Thoracic aorta (tissue), 2 donors: ENCODE measurements around the gene KLK15. TPM values are rescaled to one million over a fixed set of nuclear protein-coding genes. Genes with fewer than 3 reads are reported as not detected.

ENCODE experiments used
- ATAC-seq: fragments of 150-250 bp; one replicate; pipeline ENCODE4 v1.8.0; 2017; ENCODE audit warnings: low read depth; ENCODE audit not compliant: insufficient number of reproducible peaks, low FRiP score
- DNase-seq: peaks from one replicate; pipeline ENCODE4 v3.0.0-alpha.2; 2020; ENCODE audit warnings: low spot score
- H3K27ac ChIP-seq, 2 donors: fragments of 200-600 bp; sonication (generic); 1 replicate in 1 of 2; 2 replicates in 1 of 2; pipeline ENCODE4 v1.5.1; 2016; ENCODE audit warnings: mild to moderate bottlenecking in 2 of 2, moderate library complexity in 2 of 2
- H3K27me3 ChIP-seq: fragments of 200-600 bp; sonication (generic); replicated peaks from 2 replicates; pipeline ENCODE4 v1.6.0; 2016; ENCODE audit warnings: mild to moderate bottlenecking; ENCODE audit not compliant: insufficient read depth
- H3K36me3 ChIP-seq: fragments of 200-600 bp; sonication (generic); one replicate; pipeline ENCODE4 v1.5.1; 2016
- H3K4me1 ChIP-seq, 2 donors: fragments of 200-600 bp; sonication (generic); 1 replicate in 1 of 2; 2 replicates in 1 of 2; pipeline versions ENCODE4 v1.5.1 to v1.6.0; 2016; ENCODE audit warnings: low read depth in 2 of 2, mild to moderate bottlenecking in 1 of 2; ENCODE audit not compliant: control insufficient read depth in 1 of 2
- H3K4me3 ChIP-seq: fragments of 200-600 bp; sonication (generic); 2 replicates; pipeline ENCODE4 v1.5.1; 2016; ENCODE audit warnings: mild to moderate bottlenecking
- H3K9me3 ChIP-seq: fragments of 200-600 bp; sonication (generic); 2 replicates; pipeline ENCODE4 v1.5.1; 2016
- total RNA-seq, 2 donors: library from RNA; depleted of rRNA; stranded (reverse); fragments of >200 nt; gene quantifications; one replicate each; pipeline versions ENCODE4 v1.1.0 to v1.2.3, GENCODE V29; 2016
- TF ChIP-seq, protein P1 (sequence below): fragments of 200-600 bp; sonication (generic); IDR thresholded peaks from one replicate; pipeline ENCODE4 v1.5.1; 2019; ENCODE audit warnings: antibody characterized with exemption

Gene KLK15
- total RNA-seq, 2 donors from 2014 or later = not detected

DNA sequence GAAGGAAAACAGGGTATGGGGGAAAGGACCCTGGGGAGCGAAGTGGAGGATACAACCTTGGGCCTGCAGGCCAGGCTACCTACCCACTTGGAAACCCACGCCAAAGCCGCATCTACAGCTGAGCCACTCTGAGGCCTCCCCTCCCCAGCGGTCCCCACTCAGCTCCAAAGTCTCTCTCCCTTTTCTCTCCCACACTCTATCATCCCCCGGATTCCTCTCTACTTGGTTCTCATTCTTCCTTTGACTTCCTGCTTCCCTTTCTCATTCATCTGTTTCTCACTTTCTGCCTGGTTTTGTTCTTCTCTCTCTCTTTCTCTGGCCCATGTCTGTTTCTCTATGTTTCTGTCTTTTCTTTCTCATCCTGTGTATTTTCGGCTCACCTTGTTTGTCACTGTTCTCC, 24.0 kb upstream of the KLK15 start:
- Histone ChIP-seq H3K27ac (no peak overlapping the region), H3K36me3 (no peaks in the 10 kb centered on the region), H3K4me1 (no peaks in the 10 kb centered on the region), H3K27me3 (no peaks in the 10 kb centered on the region), H3K9me3 (no peaks in the 10 kb centered on the region), H3K4me3 (no peak overlapping the region)
- DNase-seq (no peak), ATAC-seq (no peak)
- TF ChIP-seq, protein P1, sequence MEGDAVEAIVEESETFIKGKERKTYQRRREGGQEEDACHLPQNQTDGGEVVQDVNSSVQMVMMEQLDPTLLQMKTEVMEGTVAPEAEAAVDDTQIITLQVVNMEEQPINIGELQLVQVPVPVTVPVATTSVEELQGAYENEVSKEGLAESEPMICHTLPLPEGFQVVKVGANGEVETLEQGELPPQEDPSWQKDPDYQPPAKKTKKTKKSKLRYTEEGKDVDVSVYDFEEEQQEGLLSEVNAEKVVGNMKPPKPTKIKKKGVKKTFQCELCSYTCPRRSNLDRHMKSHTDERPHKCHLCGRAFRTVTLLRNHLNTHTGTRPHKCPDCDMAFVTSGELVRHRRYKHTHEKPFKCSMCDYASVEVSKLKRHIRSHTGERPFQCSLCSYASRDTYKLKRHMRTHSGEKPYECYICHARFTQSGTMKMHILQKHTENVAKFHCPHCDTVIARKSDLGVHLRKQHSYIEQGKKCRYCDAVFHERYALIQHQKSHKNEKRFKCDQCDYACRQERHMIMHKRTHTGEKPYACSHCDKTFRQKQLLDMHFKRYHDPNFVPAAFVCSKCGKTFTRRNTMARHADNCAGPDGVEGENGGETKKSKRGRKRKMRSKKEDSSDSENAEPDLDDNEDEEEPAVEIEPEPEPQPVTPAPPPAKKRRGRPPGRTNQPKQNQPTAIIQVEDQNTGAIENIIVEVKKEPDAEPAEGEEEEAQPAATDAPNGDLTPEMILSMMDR = no peak

DNA sequence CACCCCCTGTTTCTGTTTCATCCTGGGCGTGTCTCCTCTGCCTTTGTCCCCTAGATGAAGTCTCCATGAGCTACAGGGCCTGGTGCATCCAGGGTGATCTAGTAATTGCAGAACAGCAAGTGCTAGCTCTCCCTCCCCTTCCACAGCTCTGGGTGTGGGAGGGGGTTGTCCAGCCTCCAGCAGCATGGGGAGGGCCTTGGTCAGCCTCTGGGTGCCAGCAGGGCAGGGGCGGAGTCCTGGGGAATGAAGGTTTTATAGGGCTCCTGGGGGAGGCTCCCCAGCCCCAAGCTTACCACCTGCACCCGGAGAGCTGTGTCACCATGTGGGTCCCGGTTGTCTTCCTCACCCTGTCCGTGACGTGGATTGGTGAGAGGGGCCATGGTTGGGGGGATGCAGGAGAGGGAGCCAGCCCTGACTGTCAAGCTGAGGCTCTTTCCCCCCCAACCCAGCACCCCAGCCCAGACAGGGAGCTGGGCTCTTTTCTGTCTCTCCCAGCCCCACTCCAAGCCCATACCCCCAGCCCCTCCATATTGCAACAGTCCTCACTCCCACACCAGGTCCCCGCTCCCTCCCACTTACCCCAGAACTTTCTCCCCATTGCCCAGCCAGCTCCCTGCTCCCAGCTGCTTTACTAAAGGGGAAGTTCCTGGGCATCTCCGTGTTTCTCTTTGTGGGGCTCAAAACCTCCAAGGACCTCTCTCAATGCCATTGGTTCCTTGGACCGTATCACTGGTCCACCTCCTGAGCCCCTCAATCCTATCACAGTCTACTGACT, 21.4 kb upstream of the KLK15 start, which contains the start of gene KLK3:
TSS of gene KLK3 (plus strand) at position 280 of the 775 bp plus-strand sequence. CDS start at position 321, 41 bp downstream.
- Histone ChIP-seq H3K4me1 (no peaks in the 10 kb centered on the region), H3K36me3 (no peaks in the 10 kb centered on the region), H3K4me3 (no peak within 1 kb of the TSS), H3K27ac (no peak within 1 kb of the TSS), H3K9me3 (no peaks in the 10 kb centered on the region), H3K27me3 (no peaks in the 10 kb centered on the region)
- ATAC-seq (no peak), DNase-seq (no peak)
- TF ChIP-seq, protein P1 = no peak

DNA sequence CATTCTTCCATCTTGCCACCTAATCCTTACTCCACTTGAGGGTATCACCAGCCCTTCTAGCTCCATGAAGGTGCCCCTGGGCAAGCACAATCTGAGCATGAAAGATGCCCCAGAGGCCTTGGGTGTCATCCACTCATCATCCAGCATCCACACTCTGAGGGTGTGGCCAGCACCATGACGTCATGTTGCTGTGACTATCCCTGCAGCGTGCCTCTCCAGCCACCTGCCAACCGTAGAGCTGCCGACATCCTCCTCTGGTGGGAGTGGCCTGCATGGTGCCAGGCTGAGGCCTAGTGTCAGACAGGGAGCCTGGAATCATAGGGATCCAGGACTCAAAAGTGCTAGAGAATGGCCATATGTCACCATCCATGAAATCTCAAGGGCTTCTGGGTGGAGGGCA, 18.2 kb upstream of the KLK15 start:
- Histone ChIP-seq H3K27ac (no peak overlapping the region), H3K9me3 (no peaks in the 10 kb centered on the region), H3K4me3 (no peak overlapping the region), H3K27me3 (no peaks in the 10 kb centered on the region), H3K36me3 (no peaks in the 10 kb centered on the region), H3K4me1 (no peaks in the 10 kb centered on the region)
- ATAC-seq (no peak), DNase-seq (no peak)
- TF ChIP-seq, protein P1 = no peak

DNA sequence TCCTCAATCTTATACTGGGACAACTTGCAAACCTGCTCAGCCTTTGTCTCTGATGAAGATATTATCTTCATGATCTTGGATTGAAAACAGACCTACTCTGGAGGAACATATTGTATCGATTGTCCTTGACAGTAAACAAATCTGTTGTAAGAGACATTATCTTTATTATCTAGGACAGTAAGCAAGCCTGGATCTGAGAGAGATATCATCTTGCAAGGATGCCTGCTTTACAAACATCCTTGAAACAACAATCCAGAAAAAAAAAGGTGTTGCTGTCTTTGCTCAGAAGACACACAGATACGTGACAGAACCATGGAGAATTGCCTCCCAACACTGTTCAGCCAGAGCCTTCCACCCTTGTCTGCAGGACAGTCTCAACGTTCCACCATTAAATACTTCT, 17.4 kb upstream of the KLK15 start:
- ATAC-seq = no peak
- Histone ChIP-seq H3K4me1 (no peaks in the 10 kb centered on the region), H3K4me3 (no peak overlapping the region), H3K27ac (no peak overlapping the region), H3K36me3 (no peaks in the 10 kb centered on the region), H3K9me3 (no peaks in the 10 kb centered on the region), H3K27me3 (no peaks in the 10 kb centered on the region)
- no peak for DNase-seq
- TF ChIP-seq, protein P1 = no peak

DNA sequence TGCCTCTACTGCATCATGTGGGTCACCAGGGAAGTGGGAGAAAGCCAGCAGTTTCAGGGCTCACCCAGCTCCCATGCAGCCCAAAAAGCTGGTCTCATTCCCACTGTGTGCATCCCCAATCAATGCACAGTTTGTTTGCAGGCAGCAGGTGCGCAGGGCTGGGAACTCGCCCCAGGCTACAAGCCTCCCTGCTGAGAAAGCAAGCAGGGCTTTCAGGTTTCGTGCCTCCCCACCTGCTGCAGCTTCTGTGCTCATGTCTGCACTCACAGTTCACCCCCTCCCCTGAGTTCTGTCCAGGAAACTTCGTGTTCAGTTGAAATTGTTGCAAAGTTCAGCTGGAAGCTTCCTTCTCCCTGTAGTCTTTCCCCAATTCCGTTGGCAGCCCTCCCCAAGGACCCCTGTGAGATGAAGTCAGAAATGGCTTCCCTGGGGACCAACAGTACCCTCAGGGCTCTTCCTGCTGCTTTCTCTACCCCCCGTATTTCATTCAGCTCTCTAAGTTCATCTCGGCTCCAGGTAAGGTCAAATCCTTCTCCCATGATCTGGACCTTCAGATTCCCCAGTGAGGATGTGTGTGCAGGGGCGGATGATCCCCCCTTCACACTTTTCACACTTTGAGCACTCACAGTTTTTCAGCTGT, 11.0 kb upstream of the KLK15 start:
- Histone ChIP-seq H3K36me3 (no peaks in the 10 kb centered on the region), H3K27ac (no peak overlapping the region), H3K27me3 (no peaks in the 10 kb centered on the region), H3K9me3 (no peaks in the 10 kb centered on the region), H3K4me3 (no peak overlapping the region), H3K4me1 (no peaks in the 10 kb centered on the region)
- DNase-seq (no peak), ATAC-seq (no peak)
- TF ChIP-seq, protein P1 = no peak
